ENCODE measurements around the gene SRGAP3.

GRCh38 chr3:9247941-9248521 is 1.4 kb downstream of the SRGAP3 start:
- TF ChIP-seq, protein P1, sequence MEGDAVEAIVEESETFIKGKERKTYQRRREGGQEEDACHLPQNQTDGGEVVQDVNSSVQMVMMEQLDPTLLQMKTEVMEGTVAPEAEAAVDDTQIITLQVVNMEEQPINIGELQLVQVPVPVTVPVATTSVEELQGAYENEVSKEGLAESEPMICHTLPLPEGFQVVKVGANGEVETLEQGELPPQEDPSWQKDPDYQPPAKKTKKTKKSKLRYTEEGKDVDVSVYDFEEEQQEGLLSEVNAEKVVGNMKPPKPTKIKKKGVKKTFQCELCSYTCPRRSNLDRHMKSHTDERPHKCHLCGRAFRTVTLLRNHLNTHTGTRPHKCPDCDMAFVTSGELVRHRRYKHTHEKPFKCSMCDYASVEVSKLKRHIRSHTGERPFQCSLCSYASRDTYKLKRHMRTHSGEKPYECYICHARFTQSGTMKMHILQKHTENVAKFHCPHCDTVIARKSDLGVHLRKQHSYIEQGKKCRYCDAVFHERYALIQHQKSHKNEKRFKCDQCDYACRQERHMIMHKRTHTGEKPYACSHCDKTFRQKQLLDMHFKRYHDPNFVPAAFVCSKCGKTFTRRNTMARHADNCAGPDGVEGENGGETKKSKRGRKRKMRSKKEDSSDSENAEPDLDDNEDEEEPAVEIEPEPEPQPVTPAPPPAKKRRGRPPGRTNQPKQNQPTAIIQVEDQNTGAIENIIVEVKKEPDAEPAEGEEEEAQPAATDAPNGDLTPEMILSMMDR (IDR thresholded peaks at IDR 0.05) = no peak
- TF ChIP-seq POLR2AphosphoS5 (IDR thresholded peaks at IDR 0.05) (no peak), POLR2A (IDR thresholded peaks at IDR 0.05) (no peak), EP300 (IDR thresholded peaks at IDR 0.05) (no peak)
